Mucosa of descending colon (tissue), 3 donors: ENCODE data around the gene BAHCC1. TPM values are rescaled to one million over a fixed set of nuclear protein-coding genes. Genes with fewer than 3 reads are reported as not detected.

Source experiments
- ATAC-seq: fragments of 200-7000 bp; cut with Tn5 transposase; one replicate; pipeline ENCODE4 v1.9.1; 2020; ENCODE audit warnings: mild to moderate bottlenecking, moderate library complexity
- DNase-seq, 3 donors: peaks; one replicate each; pipeline ENCODE4 v3.0.0-alpha.2; 2020
- H3K36me3 ChIP-seq: fragments of 200-600 bp; one replicate; pipeline ENCODE4 v1.8.0; 2021; ENCODE audit warnings: low read depth, mild to moderate bottlenecking
- H3K4me1 ChIP-seq: fragments of 200-600 bp; one replicate; pipeline ENCODE4 v1.8.0; 2021; ENCODE audit warnings: low read depth, mild to moderate bottlenecking
- H3K4me3 ChIP-seq: fragments of 200-600 bp; one replicate; pipeline ENCODE4 v1.8.0; 2021; ENCODE audit warnings: mild to moderate bottlenecking
- H3K9me3 ChIP-seq: fragments of 200-600 bp; one replicate; pipeline ENCODE4 v1.8.0; 2021; ENCODE audit warnings: mild to moderate bottlenecking
- intact Hi-C, 2 donors: fragments of 100-400 bp; cut with DNase I in 1 of 2; cut with micrococcal nuclease in 1 of 2; formaldehyde crosslinking; loops; one replicate each; pipeline versions ENCODE4 v1.11.0 to v1.11.1; 2022; cut with DNase I, micrococcal nuclease
- total RNA-seq, 3 donors: library from RNA; stranded (reverse); fragmentation: NEBNext Ultra II Directional in 2 of 3; extraction: Animal tissue kit (Norgen Biotek cat#: 25700) in 2 of 3; gene quantifications; one replicate each; pipeline versions ENCODE4 v1.2.1 to v1.2.4, GENCODE V29; 2021 to 2023
- TF ChIP-seq, protein P1 (sequence below): fragments of 200-600 bp; IDR thresholded peaks from one replicate; pipeline ENCODE4 v1.8.0; 2022; ENCODE audit warnings: antibody characterized with exemption, mild to moderate bottlenecking
- donor health status: DM: no; HTN: no; CAD: no; lungs with moderate emphysema.
- donor health status: DM: no; HTN: no; CAD: no.
- donor health status: DM: no; HTN: yes; CAD: no.

The BAHCC1 gene
- total RNA-seq, 3 donors from 2014 or later: 14.0 to 27.4 (median 16.5) TPM

- TF ChIP-seq, protein P1, sequence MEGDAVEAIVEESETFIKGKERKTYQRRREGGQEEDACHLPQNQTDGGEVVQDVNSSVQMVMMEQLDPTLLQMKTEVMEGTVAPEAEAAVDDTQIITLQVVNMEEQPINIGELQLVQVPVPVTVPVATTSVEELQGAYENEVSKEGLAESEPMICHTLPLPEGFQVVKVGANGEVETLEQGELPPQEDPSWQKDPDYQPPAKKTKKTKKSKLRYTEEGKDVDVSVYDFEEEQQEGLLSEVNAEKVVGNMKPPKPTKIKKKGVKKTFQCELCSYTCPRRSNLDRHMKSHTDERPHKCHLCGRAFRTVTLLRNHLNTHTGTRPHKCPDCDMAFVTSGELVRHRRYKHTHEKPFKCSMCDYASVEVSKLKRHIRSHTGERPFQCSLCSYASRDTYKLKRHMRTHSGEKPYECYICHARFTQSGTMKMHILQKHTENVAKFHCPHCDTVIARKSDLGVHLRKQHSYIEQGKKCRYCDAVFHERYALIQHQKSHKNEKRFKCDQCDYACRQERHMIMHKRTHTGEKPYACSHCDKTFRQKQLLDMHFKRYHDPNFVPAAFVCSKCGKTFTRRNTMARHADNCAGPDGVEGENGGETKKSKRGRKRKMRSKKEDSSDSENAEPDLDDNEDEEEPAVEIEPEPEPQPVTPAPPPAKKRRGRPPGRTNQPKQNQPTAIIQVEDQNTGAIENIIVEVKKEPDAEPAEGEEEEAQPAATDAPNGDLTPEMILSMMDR: no peak
- ATAC-seq: no peak
- Histone ChIP-seq H3K4me3 (no peak overlapping the region), H3K4me1 (peaks cover 21% of the 10 kb centered on the region), H3K9me3 (no peaks in the 10 kb centered on the region), H3K36me3 (no peaks in the 10 kb centered on the region)
- no peak for DNase-seq
- intact Hi-C loops: no loop called here
These were observed 21.4 kb downstream of the BAHCC1 start for GRCh38 chr17:81416612-81417011.

GRCh38 chr17:81417049-81417878 lies 22.0 kb downstream of the BAHCC1 start:
- H3K9me3 ChIP-seq: no peaks in the 10 kb centered on the region
- DNase-seq (no peak), ATAC-seq (no peak)
- intact Hi-C loops: no loop called here
- TF ChIP-seq, protein P1: no peak
- peaks cover 26% of the 10 kb centered on the region for H3K4me1 ChIP-seq
- H3K4me3 ChIP-seq: no peak overlapping the region
- no peaks in the 10 kb centered on the region for H3K36me3 ChIP-seq

GRCh38 chr17:81417879-81418709 lies 22.8 kb downstream of the BAHCC1 start:
- Histone ChIP-seq H3K4me3 (no peak overlapping the region), H3K4me1 (peaks cover 26% of the 10 kb centered on the region), H3K36me3 (no peaks in the 10 kb centered on the region), H3K9me3 (no peaks in the 10 kb centered on the region)
- DNase-seq (no peak), ATAC-seq (no peak)
- TF ChIP-seq, protein P1: no peak
- intact Hi-C loops: no loop called here

GRCh38 chr17:81418710-81419318 lies 23.6 kb downstream of the BAHCC1 start:
- intact Hi-C loops: no loop called here
- TF ChIP-seq, protein P1: no peak
- Histone ChIP-seq H3K4me1 (peaks cover 26% of the 10 kb centered on the region), H3K36me3 (no peaks in the 10 kb centered on the region), H3K9me3 (no peaks in the 10 kb centered on the region), H3K4me3 (no peak overlapping the region)
- DNase-seq (peak in 1 of 3 donors; percentile 47), ATAC-seq (peak; percentile 74)

GRCh38 chr17:81419319-81419885 lies 24.1 kb downstream of the BAHCC1 start:
- intact Hi-C loops: no loop called here
- TF ChIP-seq, protein P1: no peak
- Histone ChIP-seq H3K9me3 (no peaks in the 10 kb centered on the region), H3K36me3 (no peaks in the 10 kb centered on the region), H3K4me3 (no peak overlapping the region), H3K4me1 (peaks cover 26% of the 10 kb centered on the region)
- ATAC-seq: peak; percentile 82
- DNase-seq: peak; percentile 72 to 88 (median 87)
